Nephron (organoid): Measurements from ENCODE around the gene MARCHF3.
"Not testable (repeated sequence)": the region's sequence is repeated elsewhere in the genome, so short reads cannot be mapped to it uniquely, and the experiment has no call there.

Experiments
- H3K27ac Mint-ChIP-seq, 3 experiments: 2 replicates each; pipeline ENCODE4 v1.8.0; 2020; ENCODE audit warnings: mixed read lengths in 3 of 3, mild to moderate bottlenecking in 2 of 3, moderate library complexity in 1 of 3
- H3K27me3 Mint-ChIP-seq: 2 replicates; pipeline ENCODE4 v1.8.0; 2021; ENCODE audit warnings: low read depth, mild to moderate bottlenecking, moderate library complexity, mixed read lengths
- H3K36me3 Mint-ChIP-seq: 2 replicates; pipeline ENCODE4 v1.8.0; 2020; ENCODE audit warnings: low read depth, mixed read lengths
- H3K4me1 Mint-ChIP-seq: 2 replicates; pipeline ENCODE4 v1.8.0; 2020; ENCODE audit warnings: mixed read lengths
- H3K4me3 Mint-ChIP-seq, 3 experiments: 2 replicates each; pipeline ENCODE4 v1.8.0; 2020; ENCODE audit warnings: mild to moderate bottlenecking in 3 of 3, mixed read lengths in 3 of 3, moderate library complexity in 2 of 3
- H3K9me3 Mint-ChIP-seq: 2 replicates; pipeline ENCODE4 v1.8.0; 2020; ENCODE audit warnings: mixed read lengths
- TF ChIP-seq, protein P1 (sequence below), 3 experiments: fragments of 200-600 bp; sonication (generic); IDR thresholded peaks; one replicate each; pipeline ENCODE4 v1.5.0; 2021; ENCODE audit warnings: antibody characterized with exemption in 3 of 3; ENCODE audit not compliant: unreplicated experiment in 3 of 3

MARCHF3 gene

DNA sequence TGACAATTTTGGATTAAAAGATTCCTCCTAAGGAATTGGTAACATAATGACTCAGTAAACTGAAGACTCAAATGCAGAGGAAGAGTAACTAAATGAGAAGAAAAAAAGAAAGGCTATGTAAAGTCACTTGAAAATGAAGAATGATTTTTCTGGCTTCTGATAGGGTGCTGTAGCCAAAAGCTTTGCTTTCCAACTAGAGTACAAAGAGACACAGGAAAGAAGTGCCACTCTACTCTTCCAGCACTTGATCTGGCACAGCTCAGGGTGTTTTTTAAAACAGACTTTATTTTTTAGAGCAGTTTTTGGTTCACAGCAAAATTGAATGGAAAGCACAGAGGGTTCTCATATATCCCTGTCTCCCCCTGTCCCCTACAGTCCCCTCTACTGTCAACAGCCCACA is 130.9 kb downstream of the MARCHF3 start:
- TF ChIP-seq, protein P1, sequence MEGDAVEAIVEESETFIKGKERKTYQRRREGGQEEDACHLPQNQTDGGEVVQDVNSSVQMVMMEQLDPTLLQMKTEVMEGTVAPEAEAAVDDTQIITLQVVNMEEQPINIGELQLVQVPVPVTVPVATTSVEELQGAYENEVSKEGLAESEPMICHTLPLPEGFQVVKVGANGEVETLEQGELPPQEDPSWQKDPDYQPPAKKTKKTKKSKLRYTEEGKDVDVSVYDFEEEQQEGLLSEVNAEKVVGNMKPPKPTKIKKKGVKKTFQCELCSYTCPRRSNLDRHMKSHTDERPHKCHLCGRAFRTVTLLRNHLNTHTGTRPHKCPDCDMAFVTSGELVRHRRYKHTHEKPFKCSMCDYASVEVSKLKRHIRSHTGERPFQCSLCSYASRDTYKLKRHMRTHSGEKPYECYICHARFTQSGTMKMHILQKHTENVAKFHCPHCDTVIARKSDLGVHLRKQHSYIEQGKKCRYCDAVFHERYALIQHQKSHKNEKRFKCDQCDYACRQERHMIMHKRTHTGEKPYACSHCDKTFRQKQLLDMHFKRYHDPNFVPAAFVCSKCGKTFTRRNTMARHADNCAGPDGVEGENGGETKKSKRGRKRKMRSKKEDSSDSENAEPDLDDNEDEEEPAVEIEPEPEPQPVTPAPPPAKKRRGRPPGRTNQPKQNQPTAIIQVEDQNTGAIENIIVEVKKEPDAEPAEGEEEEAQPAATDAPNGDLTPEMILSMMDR (IDR thresholded peaks at IDR 0.05; ENCODE audit: unreplicated experiment in 3 of 3) = no peak
- H3K27ac Mint-ChIP-seq = peak overlapping the region in 2 of 3 experiments; percentile 42 to 52
- H3K9me3 Mint-ChIP-seq = peaks cover 21% of the 10 kb centered on the region
- H3K36me3 Mint-ChIP-seq = peaks cover 32% of the 10 kb centered on the region
- peaks cover 30% of the 10 kb centered on the region for H3K4me1 Mint-ChIP-seq
- no peaks in the 10 kb centered on the region for H3K27me3 Mint-ChIP-seq
- no peak overlapping the region for H3K4me3 Mint-ChIP-seq

DNA sequence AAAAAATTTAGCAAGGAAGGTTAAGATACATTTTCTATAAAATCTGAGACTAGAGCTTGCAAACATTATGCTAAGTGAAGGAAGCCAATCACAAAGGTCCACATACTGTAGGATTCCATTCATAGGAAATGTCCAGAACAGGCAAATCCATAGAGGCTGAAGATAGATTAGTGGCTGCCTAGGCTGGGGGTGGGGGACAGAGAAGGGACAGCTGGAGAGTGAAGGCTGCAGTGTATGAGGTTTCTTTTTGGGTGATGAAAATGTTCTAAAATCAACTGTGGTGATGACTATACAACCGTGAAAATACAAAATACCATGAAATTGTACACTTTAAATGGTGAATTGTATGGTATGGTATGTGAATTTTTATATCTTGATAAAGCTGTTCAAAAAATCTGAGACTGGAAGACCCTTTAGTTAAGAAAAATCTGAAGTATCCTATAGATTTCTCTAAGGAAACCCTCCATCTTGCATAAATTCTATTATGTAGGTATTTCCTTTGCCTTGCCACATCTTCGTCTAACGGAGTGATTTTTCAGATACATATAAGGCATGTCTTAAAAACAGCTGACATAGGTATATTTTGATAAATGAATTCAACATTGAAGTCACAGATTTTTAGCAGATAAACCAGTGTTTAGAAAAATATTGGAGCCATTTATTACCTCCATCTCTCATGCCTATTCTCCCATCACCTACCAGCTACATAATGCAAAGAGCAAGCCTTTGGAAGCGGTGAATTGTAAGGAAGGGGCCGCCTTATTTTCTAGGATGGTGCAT is 132.3 kb downstream of the MARCHF3 start:
- H3K36me3 Mint-ChIP-seq = peaks cover 33% of the 10 kb centered on the region
- no peaks in the 10 kb centered on the region for H3K27me3 Mint-ChIP-seq
- H3K4me1 Mint-ChIP-seq = peaks cover 30% of the 10 kb centered on the region
- H3K4me3 Mint-ChIP-seq = peak overlapping the region in 1 of 3 experiments; percentile 4
- TF ChIP-seq, protein P1 (IDR thresholded peaks at IDR 0.05; ENCODE audit: unreplicated experiment in 3 of 3) = no peak
- H3K27ac Mint-ChIP-seq = peak overlapping the region; percentile 22 to 52 (median 42)
- H3K9me3 Mint-ChIP-seq = peaks cover 19% of the 10 kb centered on the region

DNA sequence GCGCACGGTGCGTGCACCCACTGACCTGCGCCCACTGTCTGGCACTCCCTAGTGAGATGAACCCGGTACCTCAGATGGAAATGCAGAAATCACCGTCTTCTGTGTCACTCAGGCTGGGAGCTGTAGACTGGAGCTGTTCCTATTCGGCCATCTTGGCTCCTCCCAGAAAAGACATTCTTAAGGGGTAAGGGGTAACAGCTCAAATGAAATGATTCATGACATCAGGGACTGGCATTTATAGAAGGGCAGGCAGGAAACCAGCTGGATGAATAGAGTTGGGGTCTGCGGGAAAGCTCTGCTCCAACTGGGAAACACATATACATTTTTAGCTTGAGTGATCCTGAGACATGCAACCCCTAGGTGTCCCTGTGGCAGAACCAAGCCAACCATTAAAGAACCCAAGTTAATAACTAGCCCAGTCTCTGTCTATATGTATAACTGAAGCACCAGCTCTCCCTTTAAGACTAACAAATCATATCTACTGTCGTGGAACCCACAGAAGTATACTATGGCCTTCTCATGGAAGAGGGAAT is 134.1 kb downstream of the MARCHF3 start:
- TF ChIP-seq, protein P1 (IDR thresholded peaks at IDR 0.05; ENCODE audit: unreplicated experiment in 3 of 3) = no peak
- Mint-ChIP-seq H3K36me3 (peaks cover 22% of the 10 kb centered on the region), H3K4me1 (peaks cover 30% of the 10 kb centered on the region)

DNA sequence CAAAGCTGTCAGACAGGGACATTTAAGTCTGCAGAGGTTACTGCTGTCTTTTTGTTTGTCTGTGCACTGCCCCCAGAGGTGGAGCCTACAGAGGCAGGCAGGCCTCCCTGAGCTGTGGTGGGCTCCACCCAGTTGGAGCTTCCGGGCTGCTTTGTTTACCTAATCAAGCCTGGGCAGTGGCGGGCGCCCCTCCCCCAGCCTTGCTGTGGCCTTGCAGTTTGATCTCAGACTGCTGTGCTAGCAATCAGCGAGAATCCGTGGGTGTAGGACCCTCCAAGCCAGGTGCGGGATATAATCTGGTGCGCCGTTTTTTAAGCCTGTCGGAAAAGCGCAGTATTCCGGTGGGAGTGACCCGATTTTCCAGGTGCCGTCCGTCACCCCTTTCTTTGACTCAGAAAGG is 134.6 kb downstream of the MARCHF3 start:
- Mint-ChIP-seq H3K27ac (peak overlapping the region; percentile 55 to 92 (median 79)), H3K4me1 (peaks cover 30% of the 10 kb centered on the region), H3K9me3 (peaks cover 16% of the 10 kb centered on the region), H3K36me3 (peaks cover 22% of the 10 kb centered on the region)
- H3K27me3 Mint-ChIP-seq, H3K4me3 Mint-ChIP-seq: not testable (repeated sequence)

More for the DNA sequence above, 134.1 kb downstream of the MARCHF3 start:
- H3K9me3 Mint-ChIP-seq = peaks cover 16% of the 10 kb centered on the region
- H3K27me3 Mint-ChIP-seq = no peaks in the 10 kb centered on the region
- peak overlapping the region in 1 of 3 experiments; percentile 26 for H3K4me3 Mint-ChIP-seq
- H3K27ac Mint-ChIP-seq = peak overlapping the region; percentile 55 to 92 (median 79)

DNA sequence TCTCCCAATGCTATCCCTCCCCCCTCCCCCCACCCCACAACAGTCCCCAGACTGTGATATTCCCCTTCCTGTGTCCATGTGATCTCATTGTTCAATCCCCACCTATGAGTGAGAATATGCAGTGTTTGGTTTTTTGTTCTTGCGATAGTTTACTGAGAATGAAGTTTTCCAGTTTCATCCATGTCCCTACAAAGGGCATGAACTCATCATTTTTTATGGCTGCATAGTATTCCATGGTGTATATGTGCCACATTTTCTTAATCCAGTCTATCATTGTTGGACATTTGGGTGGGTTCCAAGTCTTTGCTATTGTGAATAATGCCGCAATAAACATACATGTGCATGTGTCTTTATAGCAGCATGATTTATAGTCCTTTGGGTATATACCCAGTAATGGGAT is 139.9 kb downstream of the MARCHF3 start:
- not testable (repeated sequence) for H3K4me3 Mint-ChIP-seq, H3K27me3 Mint-ChIP-seq, H3K27ac Mint-ChIP-seq
- peaks cover 12% of the 10 kb centered on the region for H3K9me3 Mint-ChIP-seq
- peaks cover 18% of the 10 kb centered on the region for H3K36me3 Mint-ChIP-seq
- peaks cover 12% of the 10 kb centered on the region for H3K4me1 Mint-ChIP-seq

DNA sequence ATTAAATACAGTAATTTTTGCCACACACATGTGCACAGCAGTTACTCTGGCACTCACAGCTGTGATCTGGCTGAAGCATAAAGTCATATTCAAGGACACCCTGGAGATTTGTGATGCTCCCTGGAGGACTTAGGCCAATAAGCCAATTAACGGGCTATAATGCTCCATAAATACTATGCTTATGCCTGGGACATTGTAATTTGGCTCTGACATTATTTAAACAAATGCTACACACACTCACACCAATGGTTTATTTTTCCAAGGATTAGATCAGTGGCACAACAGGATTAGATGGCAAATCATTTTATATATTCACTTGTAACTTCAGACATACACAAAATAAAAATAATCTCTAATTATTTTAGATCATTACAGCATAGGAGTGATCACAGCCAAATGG is 142.2 kb downstream of the MARCHF3 start:
- Mint-ChIP-seq H3K27me3 (no peaks in the 10 kb centered on the region), H3K9me3 (peaks cover 4% of the 10 kb centered on the region), H3K4me3 (no peak overlapping the region), H3K4me1 (peaks cover 26% of the 10 kb centered on the region), H3K36me3 (peaks cover 7% of the 10 kb centered on the region), H3K27ac (no peak overlapping the region)
- TF ChIP-seq, protein P1 (IDR thresholded peaks at IDR 0.05; ENCODE audit: unreplicated experiment in 3 of 3) = no peak
